Activated CD8-positive, alpha-beta memory T cell treated with anti-CD3 and anti-CD28 coated beads, Interleukin-2, amount 50 U/mL, for 48 hours (primary cell): ENCODE results near the gene CCS.
"Not testable (repeated sequence)": the region's sequence is repeated elsewhere in the genome, so short reads cannot be mapped to it uniquely, and the experiment has no call there.

Experiments used
- DNase-seq: peaks from one replicate; pipeline ENCODE4 v3.0.0-alpha.2; 2020

Gene CCS

GRCh38 chr11:66593303-66593635 is 284 bp downstream of the CCS start:
- DNase-seq = no peak

DNA sequence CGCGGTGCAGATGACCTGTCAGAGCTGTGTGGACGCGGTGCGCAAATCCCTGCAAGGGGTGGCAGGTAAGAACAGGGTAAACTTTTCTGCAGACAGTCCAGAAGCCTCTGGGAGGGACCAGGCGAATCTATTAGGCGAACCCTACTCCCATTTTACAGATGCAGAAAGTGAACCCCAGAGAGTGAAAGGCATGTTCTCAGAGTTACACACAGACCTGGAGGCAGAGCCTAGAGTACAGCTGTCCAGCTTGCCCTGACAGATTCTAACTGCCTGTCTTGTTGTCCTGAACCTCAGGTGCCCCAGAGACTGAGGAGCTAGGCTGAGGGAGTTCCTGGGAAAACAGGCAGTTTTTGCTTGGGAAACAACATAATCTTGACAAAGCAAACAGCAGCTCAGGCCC is 665 bp downstream of the CCS start:
- DNase-seq = peak; percentile 62

- no peak for DNase-seq
These were observed 2.4 kb downstream of the CCS start for GRCh38 chr11:66595245-66595904.

DNA sequence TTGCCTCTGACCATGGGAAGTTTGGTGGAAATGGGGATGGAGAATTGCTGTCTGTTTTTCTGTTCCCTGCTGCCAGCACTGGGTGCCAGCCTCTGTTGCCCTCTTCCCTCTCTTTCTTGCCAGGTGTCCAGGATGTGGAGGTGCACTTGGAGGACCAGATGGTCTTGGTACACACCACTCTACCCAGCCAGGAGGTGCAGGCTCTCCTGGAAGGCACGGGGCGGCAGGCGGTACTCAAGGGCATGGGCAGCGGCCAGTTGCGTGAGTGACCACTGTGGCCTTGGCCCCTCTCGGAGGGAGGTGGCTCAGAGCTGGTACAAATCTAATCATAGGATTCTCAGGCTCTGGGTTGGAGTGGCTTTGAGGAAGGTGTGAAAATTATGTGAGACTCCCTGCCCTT is 6.0 kb downstream of the CCS start:
- no peak for DNase-seq

GRCh38 chr11:66600219-66600618 is 7.2 kb downstream of the CCS start:
- DNase-seq = no peak

- DNase-seq = no peak
These were observed 7.7 kb downstream of the CCS start for GRCh38 chr11:66600631-66601233.

DNA sequence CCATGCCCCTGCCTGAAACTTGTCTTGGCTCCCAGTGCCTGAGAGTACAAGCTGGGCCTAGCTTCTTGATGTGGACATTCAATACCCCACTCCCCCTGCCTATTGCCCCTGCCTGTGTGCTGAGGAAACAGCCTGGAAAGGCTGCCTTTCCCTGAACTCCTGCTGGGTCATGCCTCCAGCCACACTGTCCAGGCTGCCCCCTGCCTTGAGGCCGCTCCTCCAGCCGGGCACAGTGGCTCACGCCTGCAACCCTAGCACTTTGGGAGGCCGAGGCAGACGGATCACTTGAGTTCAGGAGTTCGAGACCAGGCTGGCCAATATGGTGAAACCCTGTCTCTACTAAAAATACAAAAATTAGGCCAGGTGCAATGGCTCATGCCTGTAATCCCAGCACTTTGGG is 10.1 kb downstream of the CCS start:
- DNase-seq = no peak

DNA sequence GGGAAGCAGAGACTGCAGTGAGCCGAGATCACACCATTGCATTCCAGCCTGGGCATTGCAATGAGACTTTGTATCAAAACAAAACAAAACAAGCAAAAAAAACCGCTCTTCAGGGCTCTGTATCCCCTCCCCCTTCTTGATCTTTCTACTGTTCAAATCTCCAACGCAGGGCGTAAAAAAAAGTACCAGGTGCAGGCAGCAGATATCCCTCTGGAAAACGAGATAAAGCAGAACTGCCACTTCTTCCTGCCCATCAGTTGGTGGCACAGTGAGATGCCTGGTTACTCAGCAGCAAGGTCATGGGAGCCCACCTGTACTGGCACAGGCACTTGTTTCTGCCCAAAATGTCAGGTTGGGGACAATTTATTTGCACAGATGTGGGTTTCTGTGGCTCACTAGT is 11.2 kb downstream of the CCS start:
- no peak for DNase-seq

DNA sequence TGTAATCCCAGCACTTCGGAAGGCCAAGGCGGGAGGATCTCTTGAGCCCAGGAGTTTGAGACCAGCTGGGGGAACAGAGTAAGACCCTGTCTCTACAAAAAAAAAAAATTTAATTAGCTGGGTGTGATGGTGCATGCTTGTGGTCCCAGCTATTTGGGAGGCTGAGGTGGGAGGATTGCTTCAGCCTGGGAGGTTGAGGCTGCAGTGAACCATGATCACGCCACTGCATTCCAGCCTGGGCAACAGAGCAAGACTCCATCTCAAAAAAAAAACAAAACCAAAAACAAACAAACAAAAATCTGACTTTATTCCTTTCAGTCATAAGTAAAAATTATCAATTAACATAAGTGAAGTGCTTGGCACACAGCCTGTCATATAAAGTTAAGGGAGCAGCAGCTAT is 13.6 kb downstream of the CCS start:
- not testable (repeated sequence) for DNase-seq

GRCh38 chr11:66607126-66607834 is 14.3 kb downstream of the CCS start:
- no peak for DNase-seq

DNA sequence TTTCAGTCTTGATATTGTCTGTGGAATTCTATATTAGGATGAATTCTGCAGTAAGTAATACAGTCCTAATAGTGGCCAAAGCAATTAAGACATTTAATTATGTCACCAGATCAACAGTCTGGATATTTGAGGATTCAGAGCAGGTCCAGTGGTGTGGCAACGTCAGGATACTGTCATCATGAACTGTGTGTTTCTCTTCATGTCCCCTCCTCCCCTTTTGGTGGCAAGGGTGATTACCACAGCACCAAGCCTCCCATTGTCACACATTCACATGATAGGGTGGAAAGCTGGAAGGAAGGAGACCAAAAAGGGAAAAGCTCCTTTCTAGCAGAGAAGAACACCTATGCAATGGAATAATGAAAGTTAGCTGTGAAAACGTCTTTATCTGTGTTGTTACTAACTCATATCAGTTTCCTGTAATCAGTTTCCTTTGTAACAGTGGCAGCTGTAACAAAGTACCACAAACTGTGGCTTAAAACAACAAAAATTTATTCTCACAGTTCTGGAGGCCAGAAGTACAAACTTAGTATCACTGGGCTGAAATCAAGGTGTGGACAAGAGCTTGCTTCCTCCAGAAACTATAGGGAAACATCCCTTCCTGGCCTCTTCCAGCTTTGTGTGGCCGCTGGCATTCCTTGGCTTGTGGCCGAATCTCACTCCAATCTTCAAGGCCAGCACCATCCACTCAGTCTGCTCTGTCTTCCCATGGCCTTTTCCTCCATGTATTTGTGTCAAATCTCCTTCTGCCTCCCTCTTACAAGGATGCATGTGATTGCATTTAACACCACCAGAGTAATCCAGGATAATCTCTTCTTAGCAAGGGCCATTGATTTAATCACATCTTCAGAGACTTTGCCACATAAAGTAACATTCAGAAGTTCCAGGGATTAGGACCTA is 17.0 kb downstream of the CCS start:
- DNase-seq = no peak

DNA sequence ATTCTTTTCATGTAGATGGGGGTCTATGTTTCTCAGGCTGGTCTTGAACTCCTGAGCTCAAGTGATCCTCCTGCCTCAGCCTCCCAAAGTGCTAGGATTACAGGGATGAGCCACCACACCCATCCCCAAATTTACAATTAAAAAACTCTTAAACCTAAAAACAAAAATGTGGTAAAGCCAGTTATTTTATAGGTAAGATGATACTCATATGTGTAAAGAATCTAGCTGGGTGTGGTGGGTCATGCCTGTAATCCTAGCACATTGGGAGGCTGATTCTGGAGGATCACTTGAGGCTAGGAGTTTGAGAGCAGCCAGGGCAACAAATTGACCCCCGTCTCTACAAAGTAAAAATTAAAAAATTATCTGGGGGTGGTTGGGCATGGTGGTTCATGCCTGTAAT is 19.5 kb downstream of the CCS start:
- DNase-seq = no peak

DNA sequence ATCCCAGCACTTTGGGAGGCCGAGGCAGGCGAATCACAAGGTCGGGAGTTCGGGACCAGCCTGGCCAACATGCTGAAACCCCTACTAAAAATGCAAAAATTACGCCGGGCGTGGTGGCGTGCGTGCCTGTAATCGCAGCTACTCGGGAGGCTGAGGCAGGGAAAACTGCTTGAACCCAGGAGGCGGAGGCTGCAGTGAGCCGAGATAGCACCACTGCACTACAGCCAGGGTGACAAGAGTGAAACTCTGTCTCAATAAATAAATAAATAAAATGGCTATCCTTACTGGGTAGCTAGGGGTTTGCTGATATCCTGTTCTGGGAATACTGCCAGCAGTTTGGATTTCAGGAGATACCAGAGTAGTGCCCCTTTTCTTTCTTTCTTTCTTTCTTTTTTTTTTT is 21.1 kb downstream of the CCS start:
- no peak for DNase-seq

DNA sequence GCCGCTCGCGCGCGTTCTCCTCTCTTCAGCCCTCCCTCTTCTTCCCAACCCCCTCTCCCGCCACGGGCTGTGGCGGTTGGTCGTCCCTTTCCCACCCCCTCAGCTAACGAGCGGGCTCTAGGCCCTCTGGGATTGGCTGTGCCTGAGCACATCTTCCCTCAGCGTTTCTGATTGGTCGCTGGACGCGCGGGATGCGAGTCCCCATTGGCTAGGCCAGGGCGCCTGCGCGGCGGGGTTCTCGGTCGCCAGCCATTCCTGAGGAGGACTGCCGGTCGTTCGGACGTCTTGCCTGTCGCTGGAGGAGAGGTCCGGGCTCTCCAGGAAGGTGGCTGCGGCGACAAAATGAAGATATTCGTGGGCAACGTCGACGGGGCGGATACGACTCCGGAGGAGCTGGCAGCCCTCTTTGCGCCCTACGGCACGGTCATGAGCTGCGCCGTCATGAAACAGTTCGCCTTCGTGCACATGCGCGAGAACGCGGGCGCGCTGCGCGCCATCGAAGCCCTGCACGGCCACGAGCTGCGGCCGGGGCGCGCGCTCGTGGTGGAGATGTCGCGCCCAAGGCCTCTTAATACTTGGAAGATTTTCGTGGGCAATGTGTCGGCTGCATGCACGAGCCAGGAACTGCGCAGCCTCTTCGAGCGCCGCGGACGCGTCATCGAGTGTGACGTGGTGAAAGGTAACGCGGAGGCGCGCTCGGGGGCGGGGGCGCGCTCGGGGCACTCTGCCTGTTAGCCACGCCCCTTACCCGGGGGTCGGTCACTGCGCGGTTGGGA is 23.6 kb downstream of the CCS start, which contains the start of gene RBM14:
RBM14 (plus strand) TSS at position 252 of the 776 bp plus-strand sequence; CDS start at position 343, 91 bp downstream.
- peak; percentile 99 for DNase-seq

GRCh38 chr11:66617155-66617834 is 24.3 kb downstream of the CCS start:
- DNase-seq = no peak

- no peak for DNase-seq
These were observed 26.1 kb downstream of the CCS start for GRCh38 chr11:66619080-66619554.

DNA sequence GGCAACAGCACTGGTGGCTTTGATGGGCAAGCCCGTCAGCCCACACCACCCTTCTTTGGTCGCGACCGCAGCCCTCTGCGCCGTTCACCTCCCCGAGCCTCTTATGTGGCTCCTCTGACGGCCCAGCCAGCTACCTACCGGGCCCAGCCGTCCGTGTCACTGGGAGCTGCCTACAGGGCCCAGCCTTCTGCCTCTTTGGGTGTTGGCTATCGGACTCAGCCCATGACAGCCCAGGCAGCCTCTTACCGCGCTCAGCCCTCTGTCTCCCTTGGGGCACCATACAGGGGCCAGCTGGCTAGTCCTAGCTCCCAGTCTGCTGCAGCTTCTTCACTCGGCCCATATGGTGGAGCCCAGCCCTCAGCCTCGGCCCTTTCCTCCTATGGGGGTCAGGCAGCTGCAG is 31.5 kb downstream of the CCS start:
- DNase-seq = no peak

- no peak for DNase-seq
These were observed 32.2 kb downstream of the CCS start for GRCh38 chr11:66625041-66625751.

- DNase-seq = no peak
These were observed 32.8 kb downstream of the CCS start for GRCh38 chr11:66625752-66626149.

- DNase-seq = no peak
These were observed 33.4 kb downstream of the CCS start for GRCh38 chr11:66626382-66626781.

- no peak for DNase-seq
These were observed 33.9 kb downstream of the CCS start for GRCh38 chr11:66626926-66627325.
